H1 (cell line): ENCODE data around the gene PCBP4. TPM values are rescaled to one million over a fixed set of nuclear protein-coding genes. Genes with fewer than 3 reads are reported as not detected.

ENCODE experiments used
- ATF3 ChIP-seq: IDR thresholded peaks from 2 replicates; pipeline ENCODE4 v1.6.1; 2011; ENCODE audit warnings: low read depth, mild to moderate bottlenecking, low read length; ENCODE audit not compliant: insufficient read depth
- CBX8 ChIP-seq: fragments of 300-800, 300-1000 bp; sonication (generic); IDR thresholded peaks from 2 replicates; pipeline ENCODE4 v1.7.1; 2016; ENCODE audit warnings: low read depth, low read length, borderline replicate concordance
- CREB1 ChIP-seq: IDR thresholded peaks from 2 replicates; pipeline ENCODE4 v1.6.1; 2012; ENCODE audit warnings: inconsistent platforms
- POU5F1 ChIP-seq: IDR thresholded peaks from 2 replicates; pipeline ENCODE4 v1.6.1; 2011; ENCODE audit warnings: low read depth, mild to moderate bottlenecking, low read length, moderate library complexity
- TEAD4 ChIP-seq: IDR thresholded peaks from 2 replicates; pipeline ENCODE4 v1.6.1; 2012; ENCODE audit warnings: low read depth, low read length, inconsistent platforms, mixed read lengths
- ZNF274 ChIP-seq: IDR thresholded peaks from 2 replicates; pipeline ENCODE4 v1.7.0; 2012; ENCODE audit warnings: low read length, borderline replicate concordance; ENCODE audit errors: extremely low read depth
- polyA plus RNA-seq, 7 experiments: library from polyadenylated mRNA; depleted of rRNA in 3 of 7; stranded (reverse) in 5 of 7; unstranded in 2 of 7; fragments of >200 nt in 5 of 7; fragments of 200-250 nt in 2 of 7; gene quantifications; 1 replicate in 5 of 7; 2 replicates in 1 of 7; 4 replicates in 1 of 7; pipeline versions ENCODE4 v1.2.1 to v1.2.3, GENCODE V29; 2011 to 2013; ENCODE audit warnings: missing spikeins in 2 of 7, mixed read lengths in 2 of 7
- total RNA-seq: library from RNA; stranded (reverse); fragmentation: NEBNext Ultra II Directional; extraction: Animal tissue kit (Norgen Biotek cat#: 25700); gene quantifications from 2 replicates; pipeline ENCODE4 v1.2.1, GENCODE V29; 2021

PCBP4 gene
- total and polyA plus RNA-seq, 2 of the 8 experiments (the other 6 are each of a cell fraction or from before 2014, with no cell fraction given): 16.4 to 34.1 TPM

GRCh38 chr3:51994530-51994929 is 27.3 kb upstream of the PCBP4 start (continued):
- TF ChIP-seq TEAD4: no peak
- no peak for TF ChIP-seq POU5F1
- no peak for TF ChIP-seq ATF3
- no peak for TF ChIP-seq ZNF274
- no peak for TF ChIP-seq CBX8
- TF ChIP-seq CREB1: no peak
